Retinal pigment epithelial cell (primary cell): ENCODE data around the gene CENPT.
"Not testable (repeated sequence)": the region's sequence is repeated elsewhere in the genome, so short reads cannot be mapped to it uniquely, and the experiment has no call there.

Experiments used
- DNase-seq: peaks from one replicate; pipeline ENCODE4 v3.0.0-alpha.2; 2010; ENCODE audit warnings: low read depth
- H3K4me3 ChIP-seq: 2 replicates; pipeline ENCODE4 v1.5.1; 2011; ENCODE audit warnings: mild to moderate bottlenecking, low read length, control low read depth, moderate library complexity
- TF ChIP-seq, protein P1 (sequence below): conservative IDR thresholded peaks from 2 replicates; pipeline ENCODE4 v1.5.1; 2011; ENCODE audit warnings: low read depth, low read length, control low read depth, inconsistent platforms

CENPT gene

DNA sequence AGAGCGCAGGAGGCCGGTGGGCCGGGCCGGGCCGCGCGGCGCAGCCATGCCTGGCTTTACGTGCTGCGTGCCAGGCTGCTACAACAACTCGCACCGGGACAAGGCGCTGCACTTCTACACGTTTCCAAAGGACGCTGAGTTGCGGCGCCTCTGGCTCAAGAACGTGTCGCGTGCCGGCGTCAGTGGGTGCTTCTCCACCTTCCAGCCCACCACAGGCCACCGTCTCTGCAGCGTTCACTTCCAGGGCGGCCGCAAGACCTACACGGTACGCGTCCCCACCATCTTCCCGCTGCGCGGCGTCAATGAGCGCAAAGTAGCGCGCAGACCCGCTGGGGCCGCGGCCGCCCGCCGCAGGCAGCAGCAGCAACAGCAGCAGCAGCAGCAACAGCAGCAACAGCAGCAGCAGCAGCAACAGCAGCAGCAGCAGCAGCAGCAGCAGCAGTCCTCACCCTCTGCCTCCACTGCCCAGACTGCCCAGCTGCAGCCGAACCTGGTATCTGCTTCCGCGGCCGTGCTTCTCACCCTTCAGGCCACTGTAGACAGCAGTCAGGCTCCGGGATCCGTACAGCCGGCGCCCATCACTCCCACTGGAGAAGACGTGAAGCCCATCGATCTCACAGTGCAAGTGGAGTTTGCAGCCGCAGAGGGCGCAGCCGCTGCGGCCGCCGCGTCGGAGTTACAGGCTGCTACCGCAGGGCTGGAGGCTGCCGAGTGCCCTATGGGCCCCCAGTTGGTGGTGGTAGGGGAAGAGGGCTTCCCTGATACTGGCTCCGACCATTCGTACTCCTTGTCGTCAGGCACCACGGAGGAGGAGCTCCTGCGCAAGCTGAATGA, 4.8 kb downstream of the CENPT start:
- peak overlapping the region; percentile 96 for H3K4me3 ChIP-seq
- TF ChIP-seq, protein P1, sequence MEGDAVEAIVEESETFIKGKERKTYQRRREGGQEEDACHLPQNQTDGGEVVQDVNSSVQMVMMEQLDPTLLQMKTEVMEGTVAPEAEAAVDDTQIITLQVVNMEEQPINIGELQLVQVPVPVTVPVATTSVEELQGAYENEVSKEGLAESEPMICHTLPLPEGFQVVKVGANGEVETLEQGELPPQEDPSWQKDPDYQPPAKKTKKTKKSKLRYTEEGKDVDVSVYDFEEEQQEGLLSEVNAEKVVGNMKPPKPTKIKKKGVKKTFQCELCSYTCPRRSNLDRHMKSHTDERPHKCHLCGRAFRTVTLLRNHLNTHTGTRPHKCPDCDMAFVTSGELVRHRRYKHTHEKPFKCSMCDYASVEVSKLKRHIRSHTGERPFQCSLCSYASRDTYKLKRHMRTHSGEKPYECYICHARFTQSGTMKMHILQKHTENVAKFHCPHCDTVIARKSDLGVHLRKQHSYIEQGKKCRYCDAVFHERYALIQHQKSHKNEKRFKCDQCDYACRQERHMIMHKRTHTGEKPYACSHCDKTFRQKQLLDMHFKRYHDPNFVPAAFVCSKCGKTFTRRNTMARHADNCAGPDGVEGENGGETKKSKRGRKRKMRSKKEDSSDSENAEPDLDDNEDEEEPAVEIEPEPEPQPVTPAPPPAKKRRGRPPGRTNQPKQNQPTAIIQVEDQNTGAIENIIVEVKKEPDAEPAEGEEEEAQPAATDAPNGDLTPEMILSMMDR: peak; percentile 47
- no peak for DNase-seq

GRCh38 chr16:67841816-67842508, 5.5 kb downstream of the CENPT start, which contains the start of gene THAP11:
THAP11 (plus strand) TSS chr16:67842320; CDS start chr16:67842555, 235 bp downstream.
- DNase-seq: peak; percentile 74
- H3K4me3 ChIP-seq: peak within 1 kb of the TSS; percentile 96
- TF ChIP-seq, protein P1: peak; percentile 84

- no peak for DNase-seq
- peak overlapping the region; percentile 96 for H3K4me3 ChIP-seq
- TF ChIP-seq, protein P1: no peak
Measured at GRCh38 chr16:67841198-67841815, 6.2 kb downstream of the CENPT start.

DNA sequence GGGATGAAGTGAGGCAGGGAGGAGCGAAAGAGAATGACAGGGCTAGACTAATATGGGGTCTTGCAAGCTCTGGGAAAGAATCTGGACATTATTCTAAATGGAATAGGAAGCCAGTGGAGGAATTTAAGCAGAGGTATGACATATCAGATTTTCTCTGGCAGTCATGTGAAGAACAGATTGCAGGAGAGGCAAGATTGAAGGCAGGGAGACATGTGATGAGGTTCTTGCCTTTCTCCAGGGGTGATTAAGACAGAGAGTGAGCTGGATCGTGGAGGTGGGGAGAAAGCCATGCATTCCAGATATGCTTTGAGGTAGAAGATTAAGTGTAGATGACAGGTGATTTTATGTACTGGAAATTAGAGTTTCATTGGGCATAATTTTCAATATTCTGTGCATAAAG, 9.7 kb downstream of the CENPT start:
- TF ChIP-seq, protein P1: no peak
- peak; percentile 31 for DNase-seq

GRCh38 chr16:67837190-67837589, 10.3 kb downstream of the CENPT start:
- not testable (repeated sequence) for DNase-seq, H3K4me3 ChIP-seq

More for the DNA sequence above, 9.7 kb downstream of the CENPT start:
- no peak overlapping the region for H3K4me3 ChIP-seq

DNA sequence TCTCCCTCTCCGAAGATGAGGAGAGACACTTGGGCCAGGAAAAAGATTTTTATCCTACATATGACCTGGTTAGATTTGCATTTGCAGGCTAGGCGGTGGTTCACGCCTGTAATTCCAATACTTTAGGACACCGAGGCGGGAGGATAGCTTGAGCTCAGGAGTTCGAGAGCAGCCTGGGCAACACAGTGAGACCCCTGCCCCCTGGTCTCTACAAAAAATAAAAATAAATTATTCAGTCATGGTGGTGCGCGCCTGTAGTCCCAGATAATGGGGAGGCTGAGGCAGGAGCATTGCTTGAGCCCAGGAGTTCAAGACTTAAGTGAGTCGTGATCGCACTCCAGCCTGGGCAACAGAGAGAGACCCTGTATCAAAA, 13.3 kb downstream of the CENPT start:
- TF ChIP-seq, protein P1: no peak
- H3K4me3 ChIP-seq: peak overlapping the region; percentile 75
- no peak for DNase-seq
